K562 (cell line): ENCODE data around the gene TMEM126B. TPM values are rescaled to one million over a fixed set of nuclear protein-coding genes. Genes with fewer than 3 reads are reported as not detected.

ENCODE experiments used
- ATF3 ChIP-seq, 2 experiments: fragments of 450-650 bp in 1 of 2; sonication (generic) in 1 of 2; formaldehyde crosslinking in 1 of 2; IDR thresholded peaks in 1 of 2; conservative IDR thresholded peaks in 1 of 2; 2 replicates each; pipeline versions ENCODE4 v1.6.1 to v1.8.1; 2016 to 2023; ENCODE audit warnings: mild to moderate bottlenecking in 2 of 2, moderate library complexity in 2 of 2, inconsistent platforms in 1 of 2, missing genetic modification reagents in 1 of 2
- CEBPB ChIP-seq: fragments of 450-650 bp; IDR thresholded peaks from 2 replicates; pipeline ENCODE4 v1.6.1; 2016; ENCODE audit warnings: missing genetic modification characterization, missing compliant biosample characterization
- CHCHD3 ChIP-seq: fragments of 250-450 bp; sonication (Bioruptor Pico); IDR thresholded peaks from 2 replicates; pipeline ENCODE4 v2.1.2; 2022; ENCODE audit warnings: mild to moderate bottlenecking
- CHD4 ChIP-seq: fragments of 200-600 bp; sonication (generic); IDR thresholded peaks from 3 replicates; pipeline ENCODE4 v1.6.1; 2012; ENCODE audit warnings: low read depth, mild to moderate bottlenecking, mixed read lengths, low read length, inconsistent platforms; ENCODE audit not compliant: insufficient read depth, insufficient replicate concordance, poor library complexity, severe bottlenecking
- E2F4 ChIP-seq: sonication (generic); formaldehyde crosslinking; IDR thresholded peaks from 2 replicates; pipeline ENCODE4 v1.8.0; 2022; ENCODE audit warnings: mild to moderate bottlenecking, low read depth, missing genetic modification reagents
- KLF10 ChIP-seq: fragments of 250-450 bp; sonication (Bioruptor Pico); IDR thresholded peaks from 2 replicates; pipeline ENCODE4 v1.6.1; 2021; ENCODE audit warnings: matching md5 sums
- MEF2D ChIP-seq: conservative IDR thresholded peaks from 2 replicates; pipeline ENCODE4 v1.6.1; 2016; ENCODE audit warnings: low read depth, missing genetic modification characterization, missing compliant biosample characterization
- MITF ChIP-seq: IDR thresholded peaks from 2 replicates; pipeline ENCODE4 v1.6.1; 2014; ENCODE audit warnings: antibody characterized with exemption
- MTA2 ChIP-seq: fragments of 450-650 bp; IDR thresholded peaks from 2 replicates; pipeline ENCODE4 v1.6.1; 2016; ENCODE audit warnings: low read depth
- MYNN ChIP-seq, 2 experiments: sonication (generic); formaldehyde crosslinking in 1 of 2; IDR thresholded peaks; 2 replicates each; pipeline versions ENCODE4 v1.5.0 to v1.6.1; 2016 to 2020; ENCODE audit warnings: antibody characterized with exemption in 1 of 2, missing genetic modification reagents in 1 of 2
- NCOA2 ChIP-seq, 2 experiments: fragments of 450-650 bp; IDR thresholded peaks; 2 replicates each; pipeline ENCODE4 v1.6.1; 2018; ENCODE audit warnings: mild to moderate bottlenecking in 2 of 2, moderate library complexity in 1 of 2; ENCODE audit not compliant: partially characterized antibody in 2 of 2
- NCOA6 ChIP-seq: fragments of 450-650 bp; IDR thresholded peaks from 2 replicates; pipeline ENCODE4 v1.6.1; 2017; ENCODE audit warnings: mild to moderate bottlenecking
- POLR2B ChIP-seq: fragments of 450-650 bp; IDR thresholded peaks from 2 replicates; pipeline ENCODE4 v1.6.1; 2018; ENCODE audit warnings: low read depth; ENCODE audit not compliant: partially characterized antibody
- POU5F1 ChIP-seq: fragments of 150-350 bp; IDR thresholded peaks from 2 replicates; pipeline ENCODE4 v1.6.1; 2014; ENCODE audit warnings: borderline replicate concordance, low read length, low read depth, mild to moderate bottlenecking; ENCODE audit not compliant: partially characterized antibody
- RAD51 ChIP-seq: fragments of 450-650 bp; IDR thresholded peaks from 2 replicates; pipeline ENCODE4 v1.7.1; 2016; ENCODE audit warnings: low read depth, mild to moderate bottlenecking, borderline replicate concordance
- SMAD1 ChIP-seq: fragments of 150-350 bp; IDR thresholded peaks from 2 replicates; pipeline ENCODE4 v1.6.1; 2014; ENCODE audit warnings: low read length, low read depth; ENCODE audit not compliant: partially characterized antibody
- SMARCC2 ChIP-seq: fragments of 450-650 bp; IDR thresholded peaks from 2 replicates; pipeline ENCODE4 v1.6.1; 2017; ENCODE audit warnings: antibody characterized with exemption, moderate library complexity, mild to moderate bottlenecking, low read depth
- ZNF282 ChIP-seq: sonication (generic); formaldehyde crosslinking; IDR thresholded peaks from 2 replicates; pipeline ENCODE4 v1.8.1; 2023; ENCODE audit warnings: missing genetic modification reagents
- ZNF639 ChIP-seq, 2 experiments: fragments of 200-800 bp in 1 of 2; sonication (Bioruptor generic) in 1 of 2; sonication (generic) in 1 of 2; formaldehyde crosslinking in 1 of 2; IDR thresholded peaks in 1 of 2; conservative IDR thresholded peaks in 1 of 2; 2 replicates each; pipeline versions ENCODE4 v1.5.0 to v1.6.1; 2016 to 2020; ENCODE audit warnings: missing compliant biosample characterization in 1 of 2, missing genetic modification characterization in 1 of 2, missing genetic modification reagents in 1 of 2
- polyA plus RNA-seq, 8 experiments: library from polyadenylated mRNA; depleted of rRNA in 4 of 8; stranded (reverse) in 5 of 8; unstranded in 3 of 8; fragments of >200 nt; fragmentation: Nextera tagmentation in 2 of 8; fragmentation: Illumina TruSeq in 1 of 8; extraction: Ambion mirVana in 2 of 8; extraction: Trizol in 1 of 8; gene quantifications; 2 replicates each; pipeline versions ENCODE4 v1.2.1 to v1.2.3, GENCODE V29; 2011 to 2014; ENCODE audit warnings: inconsistent platforms in 1 of 8, missing spikeins in 1 of 8
- total RNA-seq, 7 experiments: library from RNA; depleted of rRNA in 6 of 7; stranded (reverse); fragments of >200 nt in 6 of 7; fragmentation: Illumina TruSeq in 2 of 7; extraction: Trizol in 2 of 7; gene quantifications; 2 replicates each; pipeline versions ENCODE4 v1.2.1 to v1.2.3, GENCODE V29; 2011 to 2021; ENCODE audit warnings: low replicate concordance in 1 of 7
- TF ChIP-seq, protein P1 (sequence below): fragments of 450-650 bp; IDR thresholded peaks from 2 replicates; pipeline ENCODE4 v1.6.1; 2016; ENCODE audit warnings: borderline replicate concordance

The TMEM126B gene
- total and polyA plus RNA-seq, 9 of the 15 experiments (the other 6 are each of a cell fraction or from before 2014, with no cell fraction given): 85.5 to 226 (median 164) TPM

DNA sequence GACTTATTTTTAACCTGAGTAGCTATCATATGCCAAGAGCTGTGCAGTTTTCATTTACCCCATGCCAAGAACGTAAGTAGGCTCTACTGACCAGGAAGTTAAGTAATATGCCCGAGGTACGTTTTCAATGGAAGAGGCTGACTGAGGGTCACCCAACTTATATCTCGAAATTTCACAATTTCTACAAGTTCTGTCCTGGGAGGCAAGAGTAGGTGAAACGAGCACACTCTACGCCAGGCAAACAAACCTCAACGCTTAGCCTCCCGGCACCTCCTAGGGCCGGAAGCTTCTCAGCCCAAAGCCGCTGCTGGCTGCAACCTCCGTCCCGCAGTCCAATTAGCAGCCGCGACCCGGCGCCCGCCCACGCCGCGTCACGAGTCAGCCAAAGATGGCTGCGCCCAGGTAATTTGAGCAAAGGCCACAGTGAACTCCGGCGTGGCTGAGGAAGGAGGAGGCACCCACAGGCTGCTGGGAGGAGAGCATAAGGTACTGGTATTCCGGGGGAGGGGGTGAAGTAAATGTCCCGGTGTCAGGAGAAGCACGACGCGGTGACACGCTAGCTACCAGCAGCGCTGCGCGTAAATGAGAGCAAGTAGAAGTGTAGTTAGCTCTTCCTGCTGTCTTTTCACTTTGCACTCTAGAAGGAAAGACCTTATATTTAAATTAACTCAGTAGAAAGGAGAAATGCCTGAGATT lies 19.4 kb downstream of the TMEM126B start, which contains the start of gene TMEM126A (continued):
- 0 out of 2 replicates have a peak, but pooled peaks have one; percentile 43 for TF ChIP-seq MYNN (IDR thresholded peaks at IDR 0.05)
- no peak for TF ChIP-seq MYNN (CRISPR knock-in tag; IDR thresholded peaks at IDR 0.05)
- no peak for TF ChIP-seq SMARCC2
- TF ChIP-seq POLR2B: peak; percentile 92
- no peak for TF ChIP-seq ATF3 (IDR thresholded peaks at IDR 0.05)
- TF ChIP-seq ATF3 (CRISPR knock-in tag; conservative IDR thresholded peaks at IDR 0.05): no peak
- no peak for TF ChIP-seq ZNF639 (CRISPR knock-in tag; conservative IDR thresholded peaks at IDR 0.05 in 1 of 2, IDR thresholded peaks at IDR 0.05 in 1 of 2)
- no peak for TF ChIP-seq MTA2
- no peak for TF ChIP-seq SMAD1
- TF ChIP-seq CEBPB: peak; percentile 59
- TF ChIP-seq CHCHD3 (CRISPR knock-in tag): no peak
- peak; percentile 58; the same call in 1 of the 2 replicates for TF ChIP-seq RAD51
- TF ChIP-seq NCOA6: no peak
- TF ChIP-seq, protein P1, sequence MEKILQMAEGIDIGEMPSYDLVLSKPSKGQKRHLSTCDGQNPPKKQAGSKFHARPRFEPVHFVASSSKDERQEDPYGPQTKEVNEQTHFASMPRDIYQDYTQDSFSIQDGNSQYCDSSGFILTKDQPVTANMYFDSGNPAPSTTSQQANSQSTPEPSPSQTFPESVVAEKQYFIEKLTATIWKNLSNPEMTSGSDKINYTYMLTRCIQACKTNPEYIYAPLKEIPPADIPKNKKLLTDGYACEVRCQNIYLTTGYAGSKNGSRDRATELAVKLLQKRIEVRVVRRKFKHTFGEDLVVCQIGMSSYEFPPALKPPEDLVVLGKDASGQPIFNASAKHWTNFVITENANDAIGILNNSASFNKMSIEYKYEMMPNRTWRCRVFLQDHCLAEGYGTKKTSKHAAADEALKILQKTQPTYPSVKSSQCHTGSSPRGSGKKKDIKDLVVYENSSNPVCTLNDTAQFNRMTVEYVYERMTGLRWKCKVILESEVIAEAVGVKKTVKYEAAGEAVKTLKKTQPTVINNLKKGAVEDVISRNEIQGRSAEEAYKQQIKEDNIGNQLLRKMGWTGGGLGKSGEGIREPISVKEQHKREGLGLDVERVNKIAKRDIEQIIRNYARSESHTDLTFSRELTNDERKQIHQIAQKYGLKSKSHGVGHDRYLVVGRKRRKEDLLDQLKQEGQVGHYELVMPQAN: peak; percentile 90
- no peak for TF ChIP-seq POU5F1
- 0 out of 2 replicates have a peak, but pooled peaks have one; percentile 63 for TF ChIP-seq E2F4
- TF ChIP-seq ZNF282: no peak
- no peak for TF ChIP-seq MEF2D (tag)
- TF ChIP-seq NCOA2 (IDR thresholded peaks at IDR 0.05; ENCODE audit: partially characterized antibody in 2 of 2): no peak
- peak; percentile 79 for TF ChIP-seq MITF
- TF ChIP-seq CHD4: no peak
- TF ChIP-seq KLF10: no peak
